SK-N-SH (cell line): ENCODE results near the gene ADRM1.

Experiments
- CTCF ChIP-seq: fragments of 200-600 bp; sonication (generic); IDR thresholded peaks from 2 replicates; pipeline ENCODE4 v1.6.1; 2017; ENCODE audit warnings: antibody characterized with exemption, mild to moderate bottlenecking, moderate library complexity
- EP300 ChIP-seq, 2 experiments: IDR thresholded peaks; 2 replicates each; pipeline versions ENCODE4 v1.4.0 to v1.6.1; 2012; ENCODE audit warnings: borderline replicate concordance in 1 of 2, low read depth in 1 of 2, low read length in 1 of 2
- TAF1 ChIP-seq: IDR thresholded peaks from 2 replicates; pipeline ENCODE4 v1.6.1; 2012; ENCODE audit warnings: low read depth, mild to moderate bottlenecking, low read length, moderate library complexity, borderline replicate concordance

DNA sequence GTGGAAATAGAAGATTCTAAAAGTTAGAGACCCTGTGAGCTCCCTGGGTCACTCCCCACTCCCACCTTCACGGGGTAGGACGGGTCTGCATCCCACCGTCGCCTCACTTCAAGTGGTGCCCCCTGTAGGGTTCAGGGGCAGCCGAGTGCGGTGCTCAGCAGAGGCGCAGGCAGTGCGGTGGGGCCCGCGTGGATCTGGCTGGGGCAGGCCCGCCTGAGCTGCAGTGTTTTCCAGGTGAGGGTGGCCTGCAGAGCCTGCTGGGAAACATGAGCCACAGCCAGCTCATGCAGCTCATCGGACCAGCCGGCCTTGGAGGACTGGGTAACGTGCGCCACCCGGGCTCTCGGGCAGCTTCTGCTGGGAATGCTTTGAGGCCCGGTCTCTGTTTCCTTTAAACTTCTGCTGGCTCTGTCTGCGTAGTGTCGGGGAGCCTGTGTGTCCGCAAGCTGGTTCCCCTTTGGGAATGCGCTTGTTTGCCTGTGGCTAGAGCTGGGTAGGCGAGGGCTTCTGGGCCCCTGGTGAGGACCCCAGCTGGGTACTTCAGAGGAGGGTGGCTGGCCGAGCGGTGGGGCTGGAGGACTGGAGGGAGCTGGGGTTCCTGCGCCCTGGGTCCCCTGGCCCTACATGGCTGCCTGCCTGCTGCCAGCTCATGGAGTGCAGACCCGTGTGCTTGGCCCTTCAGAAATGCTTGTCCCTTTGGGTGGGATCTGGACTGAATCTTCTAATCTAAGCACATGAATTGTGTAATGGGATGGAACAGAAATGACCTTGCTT, 3.8 kb downstream of the ADRM1 start:
- TF ChIP-seq TAF1 = no peak
- no peak for TF ChIP-seq EP300 (IDR thresholded peaks at IDR 0.05; ENCODE audit: borderline replicate concordance in 1 of 2, low read depth in 1 of 2, low read length in 1 of 2)
- TF ChIP-seq CTCF = no peak
